ENCODE measurements around the gene TNFSF18.

GRCh38 chr1:172990598-172991215, 60.0 kb downstream of the TNFSF18 start:
- no peak for TF ChIP-seq POLR2A (IDR thresholded peaks at IDR 0.05)
- TF ChIP-seq CTCF (IDR thresholded peaks at IDR 0.05) = no peak
